GM12878 (cell line): Measurements from ENCODE around the gene GNAL. TPM values are rescaled to one million over a fixed set of nuclear protein-coding genes. Genes with fewer than 3 reads are reported as not detected.

Experiments used
- ATAC-seq: fragments of 200-7000 bp; cut with Tn5 transposase; 3 replicates; pipeline ENCODE4 v1.9.1; 2020; ENCODE audit warnings: mild to moderate bottlenecking, moderate library complexity
- BruUV-seq: library from RNA; stranded (reverse); fragments of 400-500 nt; replicated peaks from 2 replicates; lab custom pipeline; 2021; lab: Mats Ljungman, UMichigan
- CTCF ChIA-PET: fragments of 300-600 bp; sonication (Branson Sonifier 250); formaldehyde crosslinking; extraction: SDS; loops from one replicate; lab custom pipeline; 2021; ENCODE audit warnings: inconsistent platforms; lab: Yijun Ruan, JAX
- POLR2A ChIA-PET: fragments of 350-600 bp; formaldehyde crosslinking; extraction: SDS; loops from one replicate; lab custom pipeline; 2021; ENCODE audit warnings: inconsistent platforms; lab: Charles Lee
- RAD21 ChIA-PET: fragments of 300-600 bp; sonication (Branson Sonifier 250); formaldehyde crosslinking; loops from one replicate; lab custom pipeline; 2023; ENCODE audit warnings: antibody characterized with exemption; ENCODE audit not compliant: unreplicated experiment; lab: Charles Lee
- SMC1A ChIA-PET: fragments of 300-600 bp; sonication (Branson Sonifier 250); formaldehyde crosslinking; loops from one replicate; lab custom pipeline; 2023; ENCODE audit not compliant: unreplicated experiment, uncharacterized antibody; lab: Charles Lee
- DNase-seq: peaks from one replicate; pipeline ENCODE4 v3.0.0-alpha.2; 2011; ENCODE audit warnings: low read depth, low spot score
- FAIRE-seq: peaks from 3 replicates; lab custom pipeline; 2011; peaks lifted over from hg19 to GRCh38; lab: Jason Lieb, UNC
- H2AFZ ChIP-seq: 2 replicates; pipeline ENCODE4 v1.6.0; 2011; ENCODE audit warnings: low read depth, low read length, control low read depth; ENCODE audit not compliant: control insufficient read depth
- H3K27ac ChIP-seq: 2 replicates; pipeline ENCODE4 v1.5.1; 2011; ENCODE audit warnings: control low read depth; ENCODE audit not compliant: control insufficient read depth, insufficient read depth
- H3K27me3 ChIP-seq, 2 experiments: replicated peaks in 1 of 2; 2 replicates each; pipeline versions ENCODE4 v1.6.0 to v1.6.1; 2011; ENCODE audit warnings: low read length in 1 of 2; ENCODE audit not compliant: control insufficient read depth in 2 of 2, insufficient read depth in 2 of 2
- H3K36me3 ChIP-seq, 2 experiments: 2 replicates each; pipeline ENCODE4 v1.5.1; 2011; ENCODE audit warnings: low read length in 1 of 2; ENCODE audit not compliant: control insufficient read depth in 2 of 2, insufficient read depth in 2 of 2
- H3K4me1 ChIP-seq: 2 replicates; pipeline ENCODE4 v1.6.1; 2011; ENCODE audit warnings: mild to moderate bottlenecking, low read length, moderate library complexity, mixed read lengths; ENCODE audit not compliant: control insufficient read depth, insufficient read depth
- H3K4me2 ChIP-seq: 2 replicates; pipeline ENCODE4 v1.6.0; 2011; ENCODE audit warnings: control low read depth; ENCODE audit not compliant: control insufficient read depth, insufficient read depth
- H3K4me3 ChIP-seq: fragments of 200-600 bp; sonication (generic); 2 replicates; pipeline ENCODE4 v1.5.1; 2016
- H3K79me2 ChIP-seq: 2 replicates; pipeline ENCODE4 v1.6.0; 2011; ENCODE audit warnings: low read length; ENCODE audit not compliant: control insufficient read depth, insufficient read depth
- H3K9ac ChIP-seq: 2 replicates; pipeline ENCODE4 v1.8.0; 2011; ENCODE audit warnings: low read length, control low read depth, mixed read lengths; ENCODE audit not compliant: control insufficient read depth, insufficient read depth
- H3K9me3 ChIP-seq: replicated peaks from 3 replicates; pipeline ENCODE4 v1.5.1; 2011; ENCODE audit warnings: mild to moderate bottlenecking, low read length; ENCODE audit not compliant: control insufficient read depth, insufficient read depth
- H4K20me1 ChIP-seq: 2 replicates; pipeline ENCODE4 v1.6.0; 2011; ENCODE audit not compliant: control insufficient read depth, insufficient read depth
- HDGF ChIP-seq: fragments of 450-650 bp; IDR thresholded peaks from 2 replicates; pipeline ENCODE4 v1.6.1; 2016; ENCODE audit warnings: antibody characterized with exemption
- NFYA ChIP-seq: IDR thresholded peaks from 2 replicates; pipeline ENCODE4 v1.6.1; 2011; ENCODE audit warnings: low read depth, mild to moderate bottlenecking, low read length, improper control_type of control experiment, borderline replicate concordance
- WGBS: methylation state at CpG from one replicate; pipeline ENCODE4 v1.1.6; 2016; ENCODE audit warnings: low lambda C conversion rate; ENCODE audit not compliant: insufficient replicate concordance, insufficient coverage; ENCODE audit errors: missing lambda C conversion rate; 5-methylcytosine and 5-hydroxymethylcytosine counted together
- in situ Hi-C: fragments of 300-500 bp; cut with MboI; formaldehyde crosslinking; loops from 9 replicates; pipeline ENCODE4 v1.14.3; 2018; ENCODE audit warnings: mixed read lengths
- intact Hi-C: fragments of 100-400 bp; cut with micrococcal nuclease; formaldehyde crosslinking; loops from one replicate; pipeline ENCODE4 v1.14.2; 2022; ENCODE audit not compliant: unreplicated experiment
- polyA plus RNA-seq, 11 experiments: library from polyadenylated mRNA; depleted of rRNA in 4 of 11; unstranded in 6 of 11; stranded (reverse) in 5 of 11; fragments of >200 nt; fragmentation: Nextera tagmentation in 4 of 11; fragmentation: Illumina TruSeq in 1 of 11; extraction: Ambion mirVana in 4 of 11; extraction: Trizol in 1 of 11; gene quantifications; 1 replicate in 1 of 11; 2 replicates in 10 of 11; pipeline versions ENCODE4 v1.2.1 to v1.2.3, GENCODE V29; 2011 to 2016; ENCODE audit warnings: inconsistent platforms in 2 of 11, missing spikeins in 2 of 11, low read depth in 1 of 11
- total RNA-seq, 4 experiments: library from RNA; depleted of rRNA in 3 of 4; stranded (reverse); fragments of >200 nt in 3 of 4; fragmentation: Illumina TruSeq in 1 of 4; extraction: Trizol in 1 of 4; gene quantifications; 2 replicates each; pipeline versions ENCODE4 v1.2.1 to v1.2.3, GENCODE V29; 2013 to 2021
- TF ChIP-seq, protein P1 (sequence below): IDR thresholded peaks from 2 replicates; pipeline ENCODE4 v1.6.1; 2011; ENCODE audit warnings: borderline replicate concordance, low read depth, mild to moderate bottlenecking, moderate library complexity, low read length; ENCODE audit not compliant: insufficient read depth, poor library complexity, severe bottlenecking
- TF ChIP-seq, protein P2 (sequence below), 3 experiments: IDR thresholded peaks in 2 of 3; conservative IDR thresholded peaks in 1 of 3; 2 replicates each; pipeline ENCODE4 v1.5.1; 2011; ENCODE audit warnings: low read depth in 3 of 3, low read length in 3 of 3, mild to moderate bottlenecking in 3 of 3, control low read depth in 2 of 3, moderate library complexity in 2 of 3, inconsistent platforms in 1 of 3, mixed read lengths in 1 of 3; ENCODE audit not compliant: control insufficient read depth in 2 of 3, insufficient read depth in 1 of 3; ENCODE audit errors: extremely low read depth in 1 of 3

Gene GNAL
- total and polyA plus RNA-seq, 10 of the 15 experiments (the other 5 are each of a cell fraction or from before 2014, with no cell fraction given) = 0.02 to 0.39 (median 0.05) TPM; not detected in 5

DNA sequence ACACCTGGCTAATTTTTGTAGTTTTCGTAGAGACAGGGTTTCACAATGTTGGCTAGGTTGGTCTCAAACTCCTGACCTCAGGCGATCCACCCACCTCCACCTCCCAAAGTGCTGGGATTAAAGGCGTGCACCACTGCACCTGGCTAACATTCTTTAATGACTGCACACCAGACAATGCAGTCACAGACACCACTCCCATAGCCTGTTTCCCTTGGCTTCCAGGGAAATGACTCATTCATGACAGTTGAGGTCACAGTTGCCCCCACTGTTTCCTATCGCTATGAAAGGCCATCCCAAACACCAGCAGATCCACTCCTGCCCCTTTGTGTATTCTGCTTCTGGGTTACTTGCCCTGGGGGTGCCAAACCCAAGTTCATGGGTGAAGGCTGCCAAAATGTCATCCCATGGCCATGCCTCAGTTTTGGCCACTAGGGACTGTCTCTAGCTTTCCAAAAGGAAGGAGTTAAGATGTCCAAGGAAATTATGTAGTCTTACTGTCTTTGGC, 170.9 kb downstream of the GNAL start:
- H3K4me3 ChIP-seq = no peak overlapping the region
- no peak overlapping the region for H2AFZ ChIP-seq
- CTCF ChIA-PET = interaction anchor here (0.8 kb wide), 1 partner anchor 412 kb away, joined by 3 read pairs; no protein-coding TSS in a partner anchor
- no peak overlapping the region for H3K9ac ChIP-seq
- H3K36me3 ChIP-seq = no peaks in the 10 kb centered on the region
- no peak overlapping the region for H3K4me2 ChIP-seq
- no TSS peak for BruUV-seq
- H4K20me1 ChIP-seq = no peaks in the 10 kb centered on the region
- in situ Hi-C loops (no loop called here), intact Hi-C loops (no loop called here)
- no peak overlapping the region for H3K27ac ChIP-seq
- no peaks in the 10 kb centered on the region for H3K79me2 ChIP-seq
- TF ChIP-seq, protein P1, sequence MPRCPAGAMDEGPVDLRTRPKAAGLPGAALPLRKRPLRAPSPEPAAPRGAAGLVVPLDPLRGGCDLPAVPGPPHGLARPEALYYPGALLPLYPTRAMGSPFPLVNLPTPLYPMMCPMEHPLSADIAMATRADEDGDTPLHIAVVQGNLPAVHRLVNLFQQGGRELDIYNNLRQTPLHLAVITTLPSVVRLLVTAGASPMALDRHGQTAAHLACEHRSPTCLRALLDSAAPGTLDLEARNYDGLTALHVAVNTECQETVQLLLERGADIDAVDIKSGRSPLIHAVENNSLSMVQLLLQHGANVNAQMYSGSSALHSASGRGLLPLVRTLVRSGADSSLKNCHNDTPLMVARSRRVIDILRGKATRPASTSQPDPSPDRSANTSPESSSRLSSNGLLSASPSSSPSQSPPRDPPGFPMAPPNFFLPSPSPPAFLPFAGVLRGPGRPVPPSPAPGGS = no peak
- TF ChIP-seq NFYA = no peak
- TF ChIP-seq, protein P2, sequence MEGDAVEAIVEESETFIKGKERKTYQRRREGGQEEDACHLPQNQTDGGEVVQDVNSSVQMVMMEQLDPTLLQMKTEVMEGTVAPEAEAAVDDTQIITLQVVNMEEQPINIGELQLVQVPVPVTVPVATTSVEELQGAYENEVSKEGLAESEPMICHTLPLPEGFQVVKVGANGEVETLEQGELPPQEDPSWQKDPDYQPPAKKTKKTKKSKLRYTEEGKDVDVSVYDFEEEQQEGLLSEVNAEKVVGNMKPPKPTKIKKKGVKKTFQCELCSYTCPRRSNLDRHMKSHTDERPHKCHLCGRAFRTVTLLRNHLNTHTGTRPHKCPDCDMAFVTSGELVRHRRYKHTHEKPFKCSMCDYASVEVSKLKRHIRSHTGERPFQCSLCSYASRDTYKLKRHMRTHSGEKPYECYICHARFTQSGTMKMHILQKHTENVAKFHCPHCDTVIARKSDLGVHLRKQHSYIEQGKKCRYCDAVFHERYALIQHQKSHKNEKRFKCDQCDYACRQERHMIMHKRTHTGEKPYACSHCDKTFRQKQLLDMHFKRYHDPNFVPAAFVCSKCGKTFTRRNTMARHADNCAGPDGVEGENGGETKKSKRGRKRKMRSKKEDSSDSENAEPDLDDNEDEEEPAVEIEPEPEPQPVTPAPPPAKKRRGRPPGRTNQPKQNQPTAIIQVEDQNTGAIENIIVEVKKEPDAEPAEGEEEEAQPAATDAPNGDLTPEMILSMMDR (IDR thresholded peaks at IDR 0.05 in 2 of 3, conservative IDR thresholded peaks at IDR 0.05 in 1 of 3; ENCODE audit: control insufficient read depth in 2 of 3, extremely low read depth in 1 of 3, insufficient read depth in 1 of 3, low read depth in 3 of 3, low read length in 3 of 3) = peak in 1 of 3 experiments; percentile 8; a peak in 1 of 6 replicates
- TF ChIP-seq HDGF = no peak
- WGBS = 44% methylated on average over 4 of the region's 4 CpGs
- H3K4me1 ChIP-seq = no peaks in the 10 kb centered on the region
- RAD21 ChIA-PET = no interaction called here
- POLR2A ChIA-PET = no interaction called here
- no peaks in the 10 kb centered on the region; a peak in 1 of 4 replicates for H3K27me3 ChIP-seq
- DNase-seq (no peak), FAIRE-seq (no peak), ATAC-seq (no peak)
- SMC1A ChIA-PET = no interaction called here
- H3K9me3 ChIP-seq = no peaks in the 10 kb centered on the region
